Measurements from ENCODE around the gene MPZL3.
A peak's percentile ranks its signal among the peaks of the same experiment; 100 is the strongest.

The MPZL3 gene

GRCh38 chr11:118231461-118231860, 20.7 kb downstream of the MPZL3 start:
- DNase-seq (ENCODE audit: low spot score) = no peak

DNA sequence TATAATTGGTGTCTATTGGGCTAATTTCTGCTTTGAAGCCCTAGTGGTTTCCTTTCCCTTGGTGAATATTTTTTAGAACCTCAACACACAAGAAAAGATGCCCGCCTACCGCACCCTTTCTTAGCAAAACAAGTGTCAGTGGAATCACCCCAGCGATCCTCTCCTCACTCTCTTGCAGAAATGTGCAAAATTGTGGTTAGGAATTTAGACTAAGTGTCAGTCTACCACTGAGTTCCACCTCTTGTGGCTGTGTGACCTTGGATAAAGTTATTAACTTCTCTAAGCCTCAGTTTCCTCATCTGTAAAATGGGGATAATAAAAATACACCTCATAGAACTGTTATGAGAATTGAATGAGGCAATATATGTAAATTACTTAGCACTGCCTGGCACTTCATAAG, 22.1 kb downstream of the MPZL3 start:
- peak; percentile 68 for DNase-seq (ENCODE audit: low spot score)

- no peak for DNase-seq (ENCODE audit: low spot score)
These were observed 22.8 kb downstream of the MPZL3 start for GRCh38 chr11:118229274-118229847.

DNA sequence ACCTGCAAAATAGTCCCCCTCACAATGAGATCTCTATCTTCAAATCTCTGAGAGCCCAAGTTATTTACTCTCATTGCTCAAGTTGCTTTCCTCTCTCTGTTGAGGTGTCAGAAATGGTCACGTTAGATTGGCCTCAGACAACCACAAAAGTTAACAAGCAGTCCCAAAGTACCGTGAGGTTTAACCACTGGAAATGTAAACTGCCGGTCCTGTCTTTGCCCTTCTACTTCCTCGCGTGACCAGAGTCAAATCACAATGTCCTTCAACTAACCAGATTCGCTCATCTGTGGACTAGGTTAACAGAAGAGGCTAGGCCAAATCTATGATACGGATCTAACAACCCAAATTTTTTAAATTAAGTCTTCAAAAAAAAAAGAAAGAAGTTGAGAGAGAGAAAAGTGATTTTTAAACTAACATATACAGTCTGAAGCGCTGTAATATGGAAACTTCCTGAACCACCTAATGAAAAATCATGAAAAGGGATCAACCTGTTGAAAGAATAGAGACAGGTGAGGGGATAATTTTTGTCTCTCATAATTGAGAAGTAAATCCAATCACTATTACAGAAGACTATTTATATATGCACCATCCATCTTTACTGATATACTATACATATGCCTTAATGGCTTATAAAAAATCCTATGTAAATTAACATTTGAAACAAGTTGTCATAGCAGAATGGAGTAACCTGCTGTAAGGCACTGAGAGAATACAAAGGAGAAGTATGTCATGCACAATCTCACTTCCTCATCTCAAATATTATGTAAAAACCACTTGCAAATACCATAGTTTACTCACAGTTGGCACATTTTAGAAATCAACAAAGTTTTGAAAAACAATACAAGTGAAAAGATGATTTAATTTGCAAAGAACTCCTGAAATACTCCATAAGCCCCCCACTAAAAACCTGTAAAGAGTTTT, 24.0 kb downstream of the MPZL3 start:
- peak; percentile 44 for DNase-seq (ENCODE audit: low spot score)

GRCh38 chr11:118226781-118227180, 25.4 kb downstream of the MPZL3 start:
- DNase-seq (ENCODE audit: low spot score) = no peak

DNA sequence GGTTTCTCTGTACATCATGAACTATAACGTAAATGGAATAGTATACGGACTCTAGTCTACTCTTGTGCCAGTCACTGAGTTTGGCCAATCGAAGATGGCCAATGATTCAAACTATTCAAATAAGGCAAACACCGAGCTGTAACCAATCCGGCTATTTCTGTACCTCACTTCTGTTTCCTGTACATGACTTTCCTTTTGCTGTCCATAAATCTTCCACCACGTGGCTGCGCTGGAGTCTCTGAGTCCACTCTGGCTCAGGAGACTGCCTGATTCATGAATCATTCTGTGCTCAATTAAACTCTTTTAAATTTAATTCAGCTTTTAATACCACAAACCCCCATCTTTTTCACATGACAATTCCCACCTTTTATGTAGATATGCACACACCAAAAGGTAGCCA, 25.9 kb downstream of the MPZL3 start:
- DNase-seq (ENCODE audit: low spot score) = no peak

DNA sequence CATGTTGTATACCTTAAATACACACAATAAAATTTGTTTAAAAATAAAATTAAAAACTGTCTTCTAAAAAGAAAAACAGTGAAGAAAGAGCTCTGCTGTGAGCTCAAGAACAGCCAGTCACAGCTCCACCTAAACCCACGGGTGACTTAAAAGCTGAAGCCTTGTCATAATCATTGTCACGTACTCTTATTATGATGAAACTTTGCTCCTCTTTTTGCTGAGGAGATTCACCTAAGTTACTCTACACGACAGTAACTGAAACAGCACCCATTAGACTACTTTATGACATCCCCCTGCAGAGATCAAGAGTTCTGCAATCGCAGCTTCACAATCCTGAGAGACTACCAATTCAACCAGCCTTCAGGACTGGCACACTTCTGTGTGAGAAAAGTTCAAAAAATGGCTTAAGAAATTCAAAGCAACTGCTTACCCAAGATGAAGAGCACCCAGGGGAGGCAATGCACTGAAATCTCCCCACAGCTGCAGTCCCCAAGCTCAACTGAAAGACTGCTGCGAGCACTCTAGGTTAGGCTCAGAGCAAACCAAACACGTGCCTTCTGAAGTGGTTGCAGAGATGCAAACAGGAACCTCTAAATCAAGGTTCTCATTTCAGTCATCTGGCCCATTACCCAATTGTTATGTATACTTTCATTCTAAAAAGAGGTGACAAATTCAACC, 27.5 kb downstream of the MPZL3 start, which contains the start of gene JAML:
Gene JAML (minus strand): TSS at position 501 of the 678 bp plus-strand sequence. CDS start 10,145 bp downstream, outside the sequence.
- peak; percentile 65 for DNase-seq (ENCODE audit: low spot score)

DNA sequence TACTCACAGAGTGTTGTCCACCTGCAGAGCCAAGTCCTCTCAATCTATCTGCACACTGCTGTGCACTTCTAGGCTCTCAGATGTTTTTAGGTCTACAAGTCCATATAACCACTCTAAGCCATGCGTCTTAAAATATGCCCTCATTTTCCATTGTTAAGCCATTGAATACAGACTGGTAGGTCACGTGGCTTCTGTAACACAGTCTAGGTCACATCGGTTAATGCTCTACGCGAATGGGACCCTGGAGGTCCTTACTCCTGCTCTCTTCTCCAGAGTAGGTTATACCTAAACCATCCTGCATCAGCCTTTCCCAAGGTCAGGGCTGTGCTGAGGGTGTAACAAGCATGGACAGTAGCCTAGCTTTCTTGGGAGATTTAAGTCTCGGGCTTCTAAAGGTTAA, 28.2 kb downstream of the MPZL3 start:
- no peak for DNase-seq (ENCODE audit: low spot score)

DNA sequence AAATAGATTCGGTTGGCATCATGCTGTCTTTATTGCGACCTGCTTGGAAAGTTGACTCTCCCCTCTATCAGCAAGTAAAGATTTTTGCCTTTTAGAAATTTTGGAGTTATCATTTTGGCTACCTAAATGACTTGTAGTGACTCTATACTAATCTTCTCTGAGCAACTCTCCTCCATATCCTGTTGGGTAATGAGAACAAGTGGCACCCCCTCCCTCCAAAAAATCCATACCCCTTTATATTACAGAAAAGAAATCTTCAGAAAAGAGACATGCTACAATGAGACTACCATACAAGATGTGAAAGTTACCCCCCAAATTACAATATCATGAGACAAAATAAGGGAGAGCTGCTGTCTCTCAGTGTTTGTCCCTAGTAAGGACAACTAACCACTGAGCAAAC, 28.6 kb downstream of the MPZL3 start:
- DNase-seq (ENCODE audit: low spot score) = no peak

- DNase-seq (ENCODE audit: low spot score) = no peak
These were observed 29.7 kb downstream of the MPZL3 start for GRCh38 chr11:118222437-118222836.

DNA sequence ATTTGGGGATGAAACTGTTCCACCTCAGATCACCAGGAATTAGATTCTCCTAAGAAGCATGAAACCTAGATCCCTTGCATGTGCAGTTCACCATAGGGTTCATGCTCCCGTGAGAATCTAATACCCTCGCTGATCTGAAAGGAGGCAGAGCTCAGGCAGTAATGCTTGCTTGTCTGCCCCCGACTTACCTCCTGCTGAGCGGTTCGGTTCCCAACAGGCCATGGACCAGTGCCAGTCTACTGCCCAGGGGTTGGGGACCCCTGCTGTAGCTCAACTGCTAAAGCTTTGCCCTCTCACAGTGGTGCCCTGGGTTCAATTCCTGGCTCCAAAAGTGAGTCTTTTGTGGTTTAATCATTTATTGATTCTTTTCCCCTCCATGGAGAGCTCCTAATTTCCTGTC, 30.7 kb downstream of the MPZL3 start:
- DNase-seq (ENCODE audit: low spot score) = no peak

DNA sequence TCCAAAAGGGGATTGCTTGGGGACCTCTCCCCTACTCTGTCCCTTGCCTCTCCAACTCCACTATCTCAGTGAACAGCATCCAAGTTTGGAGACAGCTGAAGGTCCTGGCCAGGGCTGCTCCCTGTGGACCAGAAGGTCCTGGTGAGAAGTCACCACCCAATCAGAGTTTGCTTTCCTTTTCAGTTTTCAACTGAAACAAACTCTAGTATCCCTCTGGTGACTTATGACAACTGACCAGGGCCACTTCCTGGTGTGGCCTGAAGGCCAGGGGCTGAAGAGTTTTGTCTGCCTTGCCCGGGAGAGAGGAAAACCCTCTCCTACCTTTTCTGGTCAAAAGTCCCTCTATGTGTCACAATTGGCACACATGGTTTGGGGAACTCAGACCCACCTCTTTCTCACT, 32.4 kb downstream of the MPZL3 start:
- no peak for DNase-seq (ENCODE audit: low spot score)

GRCh38 chr11:118219244-118219643, 32.9 kb downstream of the MPZL3 start:
- DNase-seq (ENCODE audit: low spot score) = no peak

DNA sequence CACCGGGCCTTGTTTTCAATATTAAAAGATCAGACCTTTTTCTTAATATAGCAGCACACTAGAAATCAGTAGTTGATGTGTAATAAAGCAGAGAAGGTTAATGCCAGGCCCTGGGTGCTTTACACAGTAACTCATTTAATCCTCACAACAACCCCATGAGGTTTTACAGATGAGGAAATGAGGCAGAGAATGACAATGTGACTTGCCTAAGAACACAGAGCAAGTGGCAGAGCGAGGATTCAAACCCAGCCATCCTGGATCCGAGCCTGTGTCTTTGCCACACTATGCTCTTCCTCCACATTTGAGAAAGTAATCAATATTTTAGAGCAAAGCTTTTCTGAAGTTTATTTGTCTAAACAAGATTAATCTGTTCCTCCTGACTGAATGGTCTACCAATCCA, 34.6 kb downstream of the MPZL3 start:
- DNase-seq (ENCODE audit: low spot score) = no peak

DNA sequence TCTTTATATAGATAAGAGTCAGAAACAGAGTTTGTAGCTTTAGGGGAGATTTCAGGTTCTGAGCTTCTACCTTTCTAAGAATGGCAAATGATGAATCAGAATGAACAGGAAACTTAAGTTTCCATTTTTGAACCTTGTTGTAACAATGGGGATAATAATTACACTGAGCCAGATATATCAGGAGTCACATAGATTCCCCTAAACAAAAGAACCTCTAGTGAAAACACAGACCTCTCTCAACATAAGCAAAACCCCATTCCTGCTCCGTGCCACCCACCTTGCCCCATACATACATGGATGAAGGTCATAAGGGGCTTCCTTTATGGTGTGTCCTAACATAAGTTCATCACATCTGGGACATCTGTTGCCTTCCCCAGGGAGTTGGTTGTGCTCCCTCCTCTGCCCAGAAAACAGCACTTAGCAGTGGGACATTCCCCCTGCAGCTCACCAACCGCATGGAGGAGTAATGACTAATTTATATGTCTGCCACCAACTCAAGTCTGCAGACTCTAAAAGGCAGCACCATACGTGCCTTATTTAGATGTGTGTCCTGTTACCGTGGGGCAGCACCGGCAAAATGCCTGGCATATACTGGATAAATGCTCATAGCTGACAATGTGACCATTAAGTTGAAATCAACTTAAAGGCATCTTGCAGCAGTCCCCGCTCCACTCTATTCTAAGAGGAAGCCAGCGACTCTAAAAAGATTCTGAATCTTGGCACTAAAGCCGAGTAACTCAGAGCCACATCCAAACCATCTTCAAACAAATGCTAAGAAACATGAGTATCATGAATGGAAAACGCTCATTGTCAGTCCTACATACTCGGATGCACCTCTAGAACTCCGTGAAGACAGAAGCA, 35.3 kb downstream of the MPZL3 start:
- peak; percentile 63 for DNase-seq (ENCODE audit: low spot score)

DNA sequence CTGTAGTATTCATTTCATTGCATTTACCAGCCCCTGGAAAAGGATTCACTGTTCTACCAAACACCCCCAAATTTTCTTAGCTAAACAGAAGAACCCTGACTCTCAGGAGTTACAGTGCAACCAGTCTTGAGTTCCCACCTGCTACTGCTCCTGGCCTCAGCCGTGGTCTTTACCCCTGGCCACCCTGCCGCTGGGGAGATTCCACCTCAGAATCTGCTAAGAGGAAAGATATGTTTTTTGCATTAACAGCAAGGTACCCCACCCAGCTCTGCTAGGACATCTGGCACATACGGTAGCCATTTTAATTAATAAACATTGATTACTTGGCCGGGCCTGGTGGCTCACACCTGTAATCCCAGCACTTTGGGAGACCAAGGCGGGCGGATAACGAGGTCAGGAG, 36.4 kb downstream of the MPZL3 start:
- DNase-seq (ENCODE audit: low spot score) = no peak

DNA sequence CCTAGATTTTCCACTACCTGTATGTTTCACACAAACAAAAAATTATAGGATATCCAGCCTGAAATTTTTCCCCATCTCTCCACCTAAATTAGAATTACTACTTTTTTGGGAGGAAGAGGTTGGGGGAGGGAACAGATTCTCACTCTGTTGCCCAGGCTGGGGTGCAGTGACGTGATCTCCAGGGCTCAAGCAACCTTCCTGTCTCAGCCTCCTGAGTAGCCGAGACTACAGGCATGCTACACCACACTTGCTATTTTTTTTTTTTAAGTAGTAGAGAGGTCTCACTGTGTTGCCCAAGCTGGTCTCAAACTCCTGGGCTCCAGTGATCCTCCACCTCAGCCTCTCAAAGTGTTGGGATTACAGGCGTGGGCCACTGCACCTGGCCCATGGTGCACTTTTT, 36.9 kb downstream of the MPZL3 start:
- DNase-seq (ENCODE audit: low spot score) = no peak

GRCh38 chr11:118214210-118214914, 37.8 kb downstream of the MPZL3 start:
- DNase-seq (ENCODE audit: low spot score) = no peak

DNA sequence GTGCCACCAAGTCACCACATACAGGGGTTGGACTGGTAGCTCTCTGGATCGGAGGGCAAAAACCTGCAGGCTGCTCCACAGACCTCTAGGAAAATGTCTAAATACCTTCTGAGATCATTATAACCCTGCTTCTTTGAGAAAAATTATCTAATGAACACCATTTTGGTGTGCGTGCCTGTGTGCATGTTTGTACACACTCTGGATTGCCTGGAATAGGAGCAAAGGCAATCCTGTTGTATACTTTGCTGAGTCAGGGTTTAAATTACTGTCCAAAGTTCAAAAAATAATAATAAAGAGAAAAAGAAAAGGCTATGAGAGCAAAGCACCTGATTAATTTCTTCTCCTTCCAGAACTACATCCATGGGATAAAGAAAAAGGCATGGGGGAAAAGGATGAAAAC, 38.4 kb downstream of the MPZL3 start:
- DNase-seq (ENCODE audit: low spot score) = no peak

DNA sequence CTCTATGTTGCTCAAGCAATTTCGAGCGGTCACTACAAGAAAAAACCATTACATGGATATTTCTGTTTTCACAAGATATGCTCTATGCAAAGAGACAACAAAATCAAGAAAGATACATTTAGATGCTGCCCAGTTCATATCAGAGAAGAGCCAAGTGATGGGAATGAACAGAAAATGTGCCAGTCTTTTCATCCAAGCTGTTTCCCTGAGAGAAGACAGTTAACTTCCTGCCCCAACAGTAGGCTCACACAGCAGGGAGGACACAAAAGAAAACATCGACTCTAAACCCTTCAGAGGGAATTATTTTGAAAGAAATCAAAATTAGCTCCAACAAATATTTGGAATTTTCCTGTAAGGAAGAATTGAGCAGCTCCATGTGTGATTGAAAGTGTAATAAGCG, 39.0 kb downstream of the MPZL3 start:
- DNase-seq (ENCODE audit: low spot score) = no peak

- DNase-seq (ENCODE audit: low spot score) = no peak
These were observed 39.4 kb downstream of the MPZL3 start for GRCh38 chr11:118212781-118213191.
